Raji (cell line): Measurements from ENCODE around the gene BEGAIN.

Experiments
- POLR2A ChIP-seq: IDR thresholded peaks from 2 replicates; pipeline ENCODE4 v1.6.1; 2011; ENCODE audit warnings: low read depth, low read length, control low read depth; ENCODE audit not compliant: insufficient read depth

BEGAIN gene

GRCh38 chr14:100537446-100538350 is 49.5 kb downstream of the BEGAIN start:
- TF ChIP-seq POLR2A: no peak

- no peak for TF ChIP-seq POLR2A
Observed at GRCh38 chr14:100536721-100537445, 50.3 kb downstream of the BEGAIN start.

GRCh38 chr14:100536121-100536510 is 51.1 kb downstream of the BEGAIN start:
- TF ChIP-seq POLR2A: no peak

GRCh38 chr14:100535287-100536120 is 51.7 kb downstream of the BEGAIN start:
- no peak for TF ChIP-seq POLR2A

GRCh38 chr14:100534528-100535286 is 52.5 kb downstream of the BEGAIN start:
- TF ChIP-seq POLR2A: no peak

GRCh38 chr14:100533656-100534485 is 53.3 kb downstream of the BEGAIN start:
- TF ChIP-seq POLR2A: no peak

GRCh38 chr14:100532906-100533655 is 54.1 kb downstream of the BEGAIN start:
- no peak for TF ChIP-seq POLR2A

GRCh38 chr14:100532154-100532861 is 54.9 kb downstream of the BEGAIN start:
- TF ChIP-seq POLR2A: no peak

GRCh38 chr14:100531152-100532121 is 55.8 kb downstream of the BEGAIN start:
- TF ChIP-seq POLR2A: no peak

GRCh38 chr14:100530270-100531072 is 56.7 kb downstream of the BEGAIN start:
- no peak for TF ChIP-seq POLR2A
